ENCODE results near the gene OR51B4. TPM values are rescaled to one million over a fixed set of nuclear protein-coding genes. Genes with fewer than 3 reads are reported as not detected.

Gene OR51B4
- total RNA-seq, 1 donor from 2014 or later = not detected

DNA sequence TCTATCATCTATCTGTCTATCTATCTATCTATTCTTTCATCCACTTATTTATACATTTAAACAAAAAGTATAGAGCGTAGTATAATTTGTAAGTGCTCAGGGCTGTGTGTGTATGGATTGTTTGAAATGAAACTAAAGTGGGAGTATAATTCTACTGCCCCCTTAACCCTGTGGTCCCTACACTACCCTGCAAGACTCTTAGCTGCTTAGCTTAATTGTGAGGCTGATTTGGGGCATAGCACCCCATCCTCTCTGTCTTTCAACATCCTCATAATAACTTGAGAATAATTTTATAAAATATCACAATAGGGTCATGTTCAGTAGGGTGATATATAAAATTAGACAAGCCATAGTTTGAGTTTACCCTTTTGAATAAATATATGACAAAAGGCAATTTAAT, 11.6 kb downstream of the OR51B4 start:
- TF ChIP-seq, protein P1, sequence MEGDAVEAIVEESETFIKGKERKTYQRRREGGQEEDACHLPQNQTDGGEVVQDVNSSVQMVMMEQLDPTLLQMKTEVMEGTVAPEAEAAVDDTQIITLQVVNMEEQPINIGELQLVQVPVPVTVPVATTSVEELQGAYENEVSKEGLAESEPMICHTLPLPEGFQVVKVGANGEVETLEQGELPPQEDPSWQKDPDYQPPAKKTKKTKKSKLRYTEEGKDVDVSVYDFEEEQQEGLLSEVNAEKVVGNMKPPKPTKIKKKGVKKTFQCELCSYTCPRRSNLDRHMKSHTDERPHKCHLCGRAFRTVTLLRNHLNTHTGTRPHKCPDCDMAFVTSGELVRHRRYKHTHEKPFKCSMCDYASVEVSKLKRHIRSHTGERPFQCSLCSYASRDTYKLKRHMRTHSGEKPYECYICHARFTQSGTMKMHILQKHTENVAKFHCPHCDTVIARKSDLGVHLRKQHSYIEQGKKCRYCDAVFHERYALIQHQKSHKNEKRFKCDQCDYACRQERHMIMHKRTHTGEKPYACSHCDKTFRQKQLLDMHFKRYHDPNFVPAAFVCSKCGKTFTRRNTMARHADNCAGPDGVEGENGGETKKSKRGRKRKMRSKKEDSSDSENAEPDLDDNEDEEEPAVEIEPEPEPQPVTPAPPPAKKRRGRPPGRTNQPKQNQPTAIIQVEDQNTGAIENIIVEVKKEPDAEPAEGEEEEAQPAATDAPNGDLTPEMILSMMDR (conservative IDR thresholded peaks at IDR 0.05) = no peak
- no peak overlapping the region for H3K27ac Mint-ChIP-seq
- H3K27me3 Mint-ChIP-seq = no peaks in the 10 kb centered on the region
- H3K4me1 Mint-ChIP-seq (ENCODE audit: unreplicated experiment) = no peaks in the 10 kb centered on the region
- no peaks in the 10 kb centered on the region for H3K9me3 Mint-ChIP-seq
- no peaks in the 10 kb centered on the region for H3K36me3 Mint-ChIP-seq
- DNase-seq (ENCODE audit: extremely low spot score, unreplicated experiment) = no peak
- H3K4me3 Mint-ChIP-seq = no peak overlapping the region

DNA sequence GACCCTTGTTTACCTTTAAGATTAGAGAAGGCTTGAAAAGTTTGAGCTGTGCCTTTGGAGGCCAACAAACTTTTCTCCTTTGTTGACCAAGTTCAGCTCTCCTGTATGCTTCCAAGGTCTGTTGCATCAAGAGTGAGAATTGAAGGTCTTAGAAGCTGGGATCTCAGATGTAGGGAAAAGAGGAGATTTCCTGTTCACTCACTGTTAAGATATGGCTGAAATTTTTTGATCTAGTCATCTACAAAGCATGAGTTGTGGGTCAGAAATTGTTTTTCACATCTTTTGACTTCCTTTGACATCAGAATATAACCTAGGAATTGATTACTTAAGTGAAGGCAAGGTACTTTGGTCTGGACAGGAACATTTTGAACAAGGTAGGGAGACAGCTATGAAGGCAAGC, 12.1 kb downstream of the OR51B4 start:
- no peak for DNase-seq (ENCODE audit: extremely low spot score, unreplicated experiment)
- no peaks in the 10 kb centered on the region for H3K36me3 Mint-ChIP-seq
- no peaks in the 10 kb centered on the region for H3K9me3 Mint-ChIP-seq
- H3K4me1 Mint-ChIP-seq (ENCODE audit: unreplicated experiment) = no peaks in the 10 kb centered on the region
- TF ChIP-seq, protein P1 (conservative IDR thresholded peaks at IDR 0.05) = no peak
- H3K27ac Mint-ChIP-seq = no peak overlapping the region
- no peak overlapping the region for H3K4me3 Mint-ChIP-seq
- no peaks in the 10 kb centered on the region for H3K27me3 Mint-ChIP-seq

DNA sequence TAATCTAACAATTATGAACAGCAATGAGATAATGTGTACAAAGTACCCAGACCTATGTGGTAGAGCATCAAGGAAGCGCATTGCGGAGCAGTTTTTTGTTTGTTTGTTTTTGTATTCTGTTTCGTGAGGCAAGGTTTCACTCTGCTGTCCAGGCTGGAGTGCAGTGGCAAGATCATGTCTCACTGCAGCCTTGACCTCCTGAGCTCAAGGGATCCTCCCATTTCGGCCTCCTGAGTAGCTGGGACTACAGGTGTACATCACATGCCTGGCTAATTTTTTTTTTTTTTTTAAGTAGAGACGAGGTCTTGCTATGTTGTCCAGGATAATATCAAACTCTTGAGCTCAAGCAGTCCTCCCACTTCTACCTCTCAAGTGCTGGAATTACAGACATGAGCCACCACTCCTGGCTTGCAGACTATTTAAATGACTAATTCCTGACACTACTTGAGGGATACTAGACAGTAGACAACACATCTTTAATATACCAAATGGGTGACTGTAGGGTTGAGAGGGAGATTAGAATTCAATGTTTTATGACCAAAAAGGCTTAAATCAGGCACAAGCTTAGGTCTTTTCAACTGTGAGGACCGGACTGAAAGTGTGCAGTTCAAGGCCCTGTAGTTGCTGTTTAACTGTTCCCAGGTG, 12.7 kb downstream of the OR51B4 start:
- Mint-ChIP-seq H3K9me3 (no peaks in the 10 kb centered on the region), H3K4me3 (no peak overlapping the region), H3K27ac (no peak overlapping the region), H3K4me1 (ENCODE audit: unreplicated experiment) (no peaks in the 10 kb centered on the region), H3K36me3 (no peaks in the 10 kb centered on the region), H3K27me3 (no peaks in the 10 kb centered on the region)
- TF ChIP-seq, protein P1 (conservative IDR thresholded peaks at IDR 0.05) = no peak
- no peak for DNase-seq (ENCODE audit: extremely low spot score, unreplicated experiment)

DNA sequence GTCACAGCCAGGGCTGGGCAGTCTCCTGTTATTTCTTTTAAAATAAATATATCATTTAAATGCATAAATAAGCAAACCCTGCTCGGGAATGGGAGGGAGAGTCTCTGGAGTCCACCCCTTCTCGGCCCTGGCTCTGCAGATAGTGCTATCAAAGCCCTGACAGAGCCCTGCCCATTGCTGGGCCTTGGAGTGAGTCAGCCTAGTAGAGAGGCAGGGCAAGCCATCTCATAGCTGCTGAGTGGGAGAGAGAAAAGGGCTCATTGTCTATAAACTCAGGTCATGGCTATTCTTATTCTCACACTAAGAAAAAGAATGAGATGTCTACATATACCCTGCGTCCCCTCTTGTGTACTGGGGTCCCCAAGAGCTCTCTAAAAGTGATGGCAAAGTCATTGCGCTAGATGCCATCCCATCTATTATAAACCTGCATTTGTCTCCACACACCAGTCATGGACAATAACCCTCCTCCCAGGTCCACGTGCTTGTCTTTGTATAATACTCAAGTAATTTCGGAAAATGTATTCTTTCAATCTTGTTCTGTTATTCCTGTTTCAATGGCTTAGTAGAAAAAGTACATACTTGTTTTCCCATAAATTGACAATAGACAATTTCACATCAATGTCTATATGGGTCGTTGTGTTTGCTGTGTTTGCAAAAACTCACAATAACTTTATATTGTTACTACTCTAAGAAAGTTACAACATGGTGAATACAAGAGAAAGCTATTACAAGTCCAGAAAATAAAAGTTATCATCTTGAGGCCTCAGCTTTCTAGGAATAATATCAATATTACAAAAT, 13.4 kb downstream of the OR51B4 start:
- Mint-ChIP-seq H3K27me3 (no peaks in the 10 kb centered on the region), H3K4me1 (ENCODE audit: unreplicated experiment) (no peaks in the 10 kb centered on the region), H3K9me3 (no peaks in the 10 kb centered on the region), H3K4me3 (no peak overlapping the region), H3K36me3 (no peaks in the 10 kb centered on the region), H3K27ac (no peak overlapping the region)
- no peak for DNase-seq (ENCODE audit: extremely low spot score, unreplicated experiment)
- TF ChIP-seq, protein P1 (conservative IDR thresholded peaks at IDR 0.05) = no peak

DNA sequence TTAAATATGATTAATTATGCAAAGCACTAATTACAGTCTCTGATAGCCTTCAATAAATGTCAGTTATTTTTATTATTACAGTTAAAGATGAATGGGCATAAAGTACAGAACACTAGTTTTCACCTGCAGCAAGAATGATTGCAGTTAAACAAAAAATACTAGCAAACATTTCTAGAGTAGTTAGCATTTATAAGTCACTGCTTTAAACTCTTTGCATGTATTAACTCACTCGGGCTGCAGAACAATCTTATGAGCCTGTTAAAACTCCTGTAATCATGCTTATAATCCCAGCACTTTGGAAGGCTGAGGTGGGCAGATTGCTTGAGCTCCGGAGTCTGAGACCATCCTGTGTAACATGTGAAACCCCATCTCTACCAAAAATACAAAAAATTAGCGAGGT, 14.8 kb downstream of the OR51B4 start:
- Mint-ChIP-seq H3K27me3 (no peaks in the 10 kb centered on the region), H3K36me3 (no peaks in the 10 kb centered on the region), H3K9me3 (no peaks in the 10 kb centered on the region), H3K4me3 (no peak overlapping the region), H3K4me1 (ENCODE audit: unreplicated experiment) (no peaks in the 10 kb centered on the region), H3K27ac (no peak overlapping the region)
- DNase-seq (ENCODE audit: extremely low spot score, unreplicated experiment) = no peak
- TF ChIP-seq, protein P1 (conservative IDR thresholded peaks at IDR 0.05) = no peak
